Osteoblast (primary cell): Measurements from ENCODE around the gene ELF1. TPM values are rescaled to one million over a fixed set of nuclear protein-coding genes. Genes with fewer than 3 reads are reported as not detected.

ENCODE experiments used
- DNase-seq: peaks from one replicate; pipeline ENCODE4 v3.0.0; 2011; ENCODE audit warnings: low spot score, mixed read lengths; ENCODE audit not compliant: insufficient read length; ENCODE audit errors: missing footprints
- H2AFZ ChIP-seq: 2 replicates; pipeline ENCODE4 v1.6.0; 2011; ENCODE audit warnings: mild to moderate bottlenecking, low read length
- H3K27ac ChIP-seq: 2 replicates; pipeline ENCODE4 v1.5.1; 2011; ENCODE audit warnings: mild to moderate bottlenecking, low read depth, low read length, moderate library complexity
- H3K27me3 ChIP-seq: 2 replicates; pipeline ENCODE4 v1.6.0; 2012; ENCODE audit warnings: mild to moderate bottlenecking, control low read depth, inconsistent platforms, low read length, moderate library complexity; ENCODE audit not compliant: insufficient read depth
- H3K36me3 ChIP-seq: 2 replicates; pipeline ENCODE4 v1.5.1; 2011; ENCODE audit warnings: mild to moderate bottlenecking, low read length, control low read depth, moderate library complexity; ENCODE audit not compliant: insufficient read depth
- H3K4me1 ChIP-seq: 2 replicates; pipeline ENCODE4 v1.5.1; 2011; ENCODE audit warnings: mild to moderate bottlenecking, low read length, control low read depth, moderate library complexity; ENCODE audit not compliant: insufficient read depth
- H3K4me2 ChIP-seq: 2 replicates; pipeline ENCODE4 v1.6.0; 2011; ENCODE audit warnings: mild to moderate bottlenecking, low read length; ENCODE audit not compliant: insufficient read depth
- H3K4me3 ChIP-seq: fragments of 200-600 bp; sonication (generic); 3 replicates; pipeline ENCODE4 v1.5.1; 2012; ENCODE audit warnings: mild to moderate bottlenecking, low read length, inconsistent platforms; ENCODE audit not compliant: insufficient read depth
- H3K79me2 ChIP-seq: 2 replicates; pipeline ENCODE4 v1.6.0; 2012; ENCODE audit warnings: mild to moderate bottlenecking, low read length, control low read depth, inconsistent platforms; ENCODE audit not compliant: insufficient read depth
- H3K9me3 ChIP-seq: 2 replicates; pipeline ENCODE4 v1.5.1; 2011; ENCODE audit warnings: low read depth, low read length, control low read depth
- H4K20me1 ChIP-seq: 2 replicates; pipeline ENCODE4 v1.6.0; 2012; ENCODE audit warnings: mild to moderate bottlenecking, low read length, control low read depth; ENCODE audit not compliant: insufficient read depth
- CTCF ChIP-seq: IDR thresholded peaks from 2 replicates; pipeline ENCODE4 v1.5.1; 2011; ENCODE audit warnings: mild to moderate bottlenecking, low read depth, low read length, moderate library complexity; ENCODE audit errors: extremely low read depth
- total RNA-seq: library from RNA; depleted of rRNA; stranded (reverse); fragments of >200 nt; gene quantifications from 2 replicates; pipeline ENCODE4 v1.2.3, GENCODE V29; 2012

The ELF1 gene
- total RNA-seq, 1 donor: 63.0 TPM

GRCh38 chr13:40946485-40946884 lies 72.6 kb downstream of the ELF1 start:
- no peak overlapping the region for H2AFZ ChIP-seq
- no peak for TF ChIP-seq CTCF

GRCh38 chr13:40943073-40943472 lies 76.0 kb downstream of the ELF1 start:
- DNase-seq: no peak
- no peak overlapping the region for H2AFZ ChIP-seq
- peaks cover 13% of the 10 kb centered on the region for H3K4me1 ChIP-seq
- H3K4me3 ChIP-seq: no peak overlapping the region
- H3K27me3 ChIP-seq: no peaks in the 10 kb centered on the region
- H4K20me1 ChIP-seq: no peaks in the 10 kb centered on the region
- H3K27ac ChIP-seq: no peak overlapping the region
- H3K79me2 ChIP-seq: no peaks in the 10 kb centered on the region
- H3K9me3 ChIP-seq: no peaks in the 10 kb centered on the region
- no peak overlapping the region for H3K4me2 ChIP-seq
- TF ChIP-seq CTCF: no peak
- H3K36me3 ChIP-seq: peaks cover 8% of the 10 kb centered on the region

More at GRCh38 chr13:40946485-40946884, 72.6 kb downstream of the ELF1 start:
- H3K27ac ChIP-seq: no peak overlapping the region
- no peaks in the 10 kb centered on the region for H3K27me3 ChIP-seq
- H3K36me3 ChIP-seq: peaks cover 26% of the 10 kb centered on the region
- no peaks in the 10 kb centered on the region for H4K20me1 ChIP-seq
- no peaks in the 10 kb centered on the region for H3K9me3 ChIP-seq
- peaks cover 3% of the 10 kb centered on the region for H3K4me1 ChIP-seq
- no peak for DNase-seq
- H3K79me2 ChIP-seq: no peaks in the 10 kb centered on the region
- no peak overlapping the region for H3K4me2 ChIP-seq
- no peak overlapping the region for H3K4me3 ChIP-seq

- no peak for TF ChIP-seq CTCF
Observed at GRCh38 chr13:40941581-40941980, 77.5 kb downstream of the ELF1 start.

GRCh38 chr13:40940841-40941240 lies 78.3 kb downstream of the ELF1 start:
- H3K27me3 ChIP-seq: no peaks in the 10 kb centered on the region
- no peaks in the 10 kb centered on the region for H3K9me3 ChIP-seq
- no peaks in the 10 kb centered on the region for H4K20me1 ChIP-seq
- DNase-seq: no peak
- H3K79me2 ChIP-seq: peaks cover 2% of the 10 kb centered on the region
- peak overlapping the region; percentile 59 for H3K4me2 ChIP-seq
- peak overlapping the region; percentile 42 for H3K27ac ChIP-seq
- no peak overlapping the region for H3K4me3 ChIP-seq
- TF ChIP-seq CTCF: no peak
- peaks cover 6% of the 10 kb centered on the region for H3K36me3 ChIP-seq
- peaks cover 13% of the 10 kb centered on the region for H3K4me1 ChIP-seq
- H2AFZ ChIP-seq: no peak overlapping the region

More at GRCh38 chr13:40941581-40941980, 77.5 kb downstream of the ELF1 start:
- peaks cover 6% of the 10 kb centered on the region for H3K36me3 ChIP-seq
- peaks cover 13% of the 10 kb centered on the region for H3K4me1 ChIP-seq
- no peak overlapping the region for H2AFZ ChIP-seq
- no peaks in the 10 kb centered on the region for H3K79me2 ChIP-seq
- no peaks in the 10 kb centered on the region for H3K9me3 ChIP-seq
- H4K20me1 ChIP-seq: no peaks in the 10 kb centered on the region
- no peaks in the 10 kb centered on the region for H3K27me3 ChIP-seq
- no peak for DNase-seq
- peak overlapping the region; percentile 6 for H3K27ac ChIP-seq
- H3K4me2 ChIP-seq: peak overlapping the region; percentile 59
- H3K4me3 ChIP-seq: no peak overlapping the region
